Measurements from ENCODE around the gene NEUROG1. TPM values are rescaled to one million over a fixed set of nuclear protein-coding genes. Genes with fewer than 3 reads are reported as not detected.

NEUROG1 gene
- total and polyA plus RNA-seq, 10 of the 15 experiments (the other 5 are each of a cell fraction or from before 2014, with no cell fraction given), result not detected

GRCh38 chr5:135511761-135512575 lies 23.8 kb downstream of the NEUROG1 start:
- Histone ChIP-seq H3K4me2 (ENCODE audit: control insufficient read depth, insufficient read depth) (no peak overlapping the region), H2AFZ (ENCODE audit: control insufficient read depth, low read depth, low read length) (no peak overlapping the region), H3K4me3 (no peak overlapping the region), H3K4me1 (ENCODE audit: control insufficient read depth, insufficient read depth, low read length) (no peaks in the 10 kb centered on the region), H3K79me2 (ENCODE audit: control insufficient read depth, insufficient read depth, low read length) (no peaks in the 10 kb centered on the region), H3K27me3 (replicated peaks in 1 of 2; ENCODE audit: control insufficient read depth in 2 of 2, insufficient read depth in 2 of 2, low read length in 1 of 2) (peaks cover 4% of the 10 kb centered on the region in 2 experiments; a peak in 3 of 4 replicates), H3K27ac (ENCODE audit: control insufficient read depth, insufficient read depth) (no peak overlapping the region), H3K9me3 (replicated peaks; ENCODE audit: control insufficient read depth, insufficient read depth, low read length) (no peaks in the 10 kb centered on the region), H4K20me1 (ENCODE audit: control insufficient read depth, insufficient read depth) (no peaks in the 10 kb centered on the region), H3K36me3 (ENCODE audit: control insufficient read depth in 2 of 2, insufficient read depth in 2 of 2, low read length in 1 of 2) (no peaks in the 10 kb centered on the region), H3K9ac (ENCODE audit: control insufficient read depth, insufficient read depth, low read length) (no peak overlapping the region)
- RAD21 ChIA-PET (ENCODE audit: unreplicated experiment), result no interaction called here
- POLR2A ChIA-PET, result no interaction called here
- WGBS (ENCODE audit: insufficient coverage, insufficient replicate concordance, low lambda C conversion rate, missing lambda C conversion rate), result 95% methylated on average over 1 of the region's 1 CpG
- no peak for FAIRE-seq
- BruUV-seq (replicated peaks), result no TSS peak
- CTCF ChIA-PET, result interaction anchor here (1.5 kb wide), 1 partner anchor 46 kb away, joined by 5 read pairs; no protein-coding TSS in a partner anchor
- SMC1A ChIA-PET (ENCODE audit: uncharacterized antibody, unreplicated experiment), result no interaction called here
- no peak for DNase-seq (ENCODE audit: low read depth, low spot score)
- in situ Hi-C loops (cut with MboI) (no loop called here), intact Hi-C loops (cut with micrococcal nuclease; ENCODE audit: unreplicated experiment) (no loop called here)
- ATAC-seq, result no peak
- TF ChIP-seq ZNF274 (IDR thresholded peaks at IDR 0.05; ENCODE audit: insufficient read depth, insufficient read length) (no peak), PKNOX1 (IDR thresholded peaks at IDR 0.05) (no peak), CREM (IDR thresholded peaks at IDR 0.05; ENCODE audit: low read depth) (no peak), CBX5 (IDR thresholded peaks at IDR 0.05; ENCODE audit: low read depth) (no peak), MTA3 (IDR thresholded peaks at IDR 0.05; ENCODE audit: borderline replicate concordance, low read length) (no peak), NR2C2 (IDR thresholded peaks at IDR 0.05; ENCODE audit: borderline replicate concordance, control insufficient read depth, insufficient read length, low read depth) (no peak), ZNF24 (IDR thresholded peaks at IDR 0.05) (no peak), TAF1 (IDR thresholded peaks at IDR 0.05; ENCODE audit: borderline replicate concordance, low read depth, low read length) (no peak), ZNF622 (IDR thresholded peaks at IDR 0.05) (no peak), BHLHE40 (IDR thresholded peaks at IDR 0.05; ENCODE audit: borderline replicate concordance in 1 of 2, low read depth in 2 of 2, low read length in 1 of 2) (no peak), PBX3 (IDR thresholded peaks at IDR 0.05; ENCODE audit: insufficient replicate concordance, low read depth, low read length) (no peak), HCFC1 (IDR thresholded peaks at IDR 0.05; ENCODE audit: low read length) (no peak), IKZF1 (conservative IDR thresholded peaks at IDR 0.05) (no peak), SMARCA5 (IDR thresholded peaks at IDR 0.05) (no peak), POU2F2 (IDR thresholded peaks at IDR 0.05; ENCODE audit: borderline replicate concordance, low read depth, low read length) (no peak), TBL1XR1 (IDR thresholded peaks at IDR 0.05; ENCODE audit: low read depth, low read length) (no peak), NR2F1 (conservative IDR thresholded peaks at IDR 0.05) (no peak)
- TF ChIP-seq, protein P1, sequence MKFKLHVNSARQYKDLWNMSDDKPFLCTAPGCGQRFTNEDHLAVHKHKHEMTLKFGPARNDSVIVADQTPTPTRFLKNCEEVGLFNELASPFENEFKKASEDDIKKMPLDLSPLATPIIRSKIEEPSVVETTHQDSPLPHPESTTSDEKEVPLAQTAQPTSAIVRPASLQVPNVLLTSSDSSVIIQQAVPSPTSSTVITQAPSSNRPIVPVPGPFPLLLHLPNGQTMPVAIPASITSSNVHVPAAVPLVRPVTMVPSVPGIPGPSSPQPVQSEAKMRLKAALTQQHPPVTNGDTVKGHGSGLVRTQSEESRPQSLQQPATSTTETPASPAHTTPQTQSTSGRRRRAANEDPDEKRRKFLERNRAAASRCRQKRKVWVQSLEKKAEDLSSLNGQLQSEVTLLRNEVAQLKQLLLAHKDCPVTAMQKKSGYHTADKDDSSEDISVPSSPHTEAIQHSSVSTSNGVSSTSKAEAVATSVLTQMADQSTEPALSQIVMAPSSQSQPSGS (IDR thresholded peaks at IDR 0.05; ENCODE audit: low read length), result no peak
- TF ChIP-seq, protein P2, sequence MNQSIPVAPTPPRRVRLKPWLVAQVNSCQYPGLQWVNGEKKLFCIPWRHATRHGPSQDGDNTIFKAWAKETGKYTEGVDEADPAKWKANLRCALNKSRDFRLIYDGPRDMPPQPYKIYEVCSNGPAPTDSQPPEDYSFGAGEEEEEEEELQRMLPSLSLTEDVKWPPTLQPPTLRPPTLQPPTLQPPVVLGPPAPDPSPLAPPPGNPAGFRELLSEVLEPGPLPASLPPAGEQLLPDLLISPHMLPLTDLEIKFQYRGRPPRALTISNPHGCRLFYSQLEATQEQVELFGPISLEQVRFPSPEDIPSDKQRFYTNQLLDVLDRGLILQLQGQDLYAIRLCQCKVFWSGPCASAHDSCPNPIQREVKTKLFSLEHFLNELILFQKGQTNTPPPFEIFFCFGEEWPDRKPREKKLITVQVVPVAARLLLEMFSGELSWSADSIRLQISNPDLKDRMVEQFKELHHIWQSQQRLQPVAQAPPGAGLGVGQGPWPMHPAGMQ (IDR thresholded peaks at IDR 0.05; ENCODE audit: borderline replicate concordance), result no peak

Measured in GM12878 (cell line).